GM21737 (cell line): Measurements from ENCODE around the gene OPCML.

ENCODE experiments used
- ATAC-seq: cut with Tn5 transposase; IDR thresholded peaks from one replicate; pipeline ENCODE4 v1.9.1; 2021; ENCODE audit warnings: mild to moderate bottlenecking, moderate library complexity; ENCODE audit not compliant: unreplicated experiment

The OPCML gene

GRCh38 chr11:133531971-133532651, at the start of gene OPCML:
Gene OPCML, minus strand, starts transcription at chr11:133532501.
- no peak for ATAC-seq

DNA sequence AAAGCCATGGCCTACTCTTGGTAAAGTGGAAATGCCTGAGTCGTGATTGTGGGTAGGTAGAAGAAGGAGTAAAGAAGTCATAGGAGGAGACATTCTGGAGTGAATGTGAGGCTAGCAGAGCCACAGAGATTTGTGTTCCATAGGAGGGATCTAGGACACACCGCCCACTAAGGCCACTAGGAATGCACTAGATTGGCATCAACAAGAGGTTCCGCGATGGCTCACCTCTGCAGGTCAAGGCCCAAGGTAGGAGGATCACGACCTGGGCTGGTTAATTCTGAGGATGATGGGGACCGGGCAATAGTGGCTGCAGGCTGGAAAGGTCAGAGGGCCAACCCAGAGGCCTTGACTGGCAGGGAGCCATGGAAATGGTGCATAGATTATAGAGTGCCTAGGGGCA, 48.8 kb upstream of the OPCML start:
- no peak for ATAC-seq

DNA sequence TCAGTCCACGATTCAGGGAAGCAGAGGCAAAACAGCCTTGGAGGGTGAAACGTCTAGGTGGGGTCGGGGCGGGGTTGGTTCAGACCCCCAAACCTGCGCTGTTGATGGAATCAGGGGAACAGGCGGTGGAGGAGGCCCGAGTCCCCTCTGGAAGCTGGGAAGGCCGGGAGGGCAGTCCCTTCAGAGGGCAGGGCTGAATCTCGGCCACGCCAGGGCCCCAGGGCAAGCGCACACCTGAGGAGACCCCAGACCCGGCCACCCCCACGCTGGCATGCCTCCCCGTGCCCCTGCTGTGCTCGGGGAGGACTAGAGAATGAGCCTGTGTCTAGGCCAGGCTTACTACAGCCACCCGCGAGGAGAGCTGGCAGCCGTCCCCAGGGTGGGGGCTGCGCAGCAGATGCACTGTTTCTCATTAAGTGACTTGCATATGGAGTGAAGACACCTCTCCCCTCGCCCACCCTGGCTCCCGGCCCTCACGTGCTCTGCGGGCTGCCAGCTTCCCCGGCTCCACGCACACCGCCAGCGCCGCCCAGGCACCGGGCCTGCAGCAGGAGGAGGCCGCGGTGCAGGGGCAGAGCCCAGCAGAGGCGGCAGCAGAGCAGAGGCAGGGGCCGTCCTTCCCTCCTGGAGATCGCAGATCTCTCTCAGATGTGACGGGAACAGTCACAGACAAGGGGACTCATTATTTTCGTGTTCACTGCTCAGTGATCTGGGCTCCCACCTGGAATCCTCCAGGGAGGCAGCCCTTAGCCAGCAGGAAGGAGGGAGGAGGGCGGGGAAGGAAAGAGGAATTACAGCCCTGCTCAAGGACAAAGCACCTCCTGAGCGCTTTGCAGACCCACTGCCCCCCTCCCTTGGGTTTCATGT, 47.1 kb upstream of the OPCML start:
- ATAC-seq, result no peak

DNA sequence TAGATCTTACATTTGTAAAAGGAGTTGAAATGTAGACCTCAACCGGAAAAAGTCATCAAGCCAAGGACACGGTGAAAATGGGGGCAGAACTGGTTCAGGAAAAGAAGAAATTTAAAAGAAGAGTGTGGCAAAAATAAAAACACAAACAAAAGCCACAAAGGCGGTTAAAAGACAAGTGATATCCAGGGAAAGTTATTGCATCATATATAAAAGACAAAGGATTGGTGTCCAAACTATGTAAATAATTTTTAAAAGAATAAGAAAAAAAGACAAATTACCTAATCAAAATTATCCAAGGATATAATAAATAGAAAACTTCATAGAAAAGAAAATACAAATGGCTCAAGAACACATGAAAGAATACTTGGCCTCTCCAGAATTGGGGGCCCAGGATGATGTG, 45.1 kb upstream of the OPCML start:
- ATAC-seq, result no peak

- no peak for ATAC-seq
These were observed 44.0 kb upstream of the OPCML start for GRCh38 chr11:133576351-133576750.

DNA sequence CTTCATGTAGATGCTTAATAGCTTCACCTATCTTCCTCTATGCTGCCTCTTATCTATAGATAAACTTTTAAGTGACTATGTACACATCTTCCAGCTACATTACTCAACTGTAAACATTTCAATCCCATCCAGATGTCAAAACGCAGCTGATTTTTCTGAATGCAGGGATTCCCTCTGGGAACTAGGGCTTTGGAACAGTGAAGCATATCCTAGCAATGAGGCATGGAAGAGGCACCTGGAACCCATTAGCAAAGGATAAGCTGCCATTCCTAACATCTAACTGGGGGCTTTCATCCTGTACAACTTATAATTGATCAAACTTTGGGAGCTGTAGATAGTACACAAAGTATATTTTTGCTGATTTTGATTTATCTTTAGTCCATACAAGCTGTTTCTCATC, 40.8 kb upstream of the OPCML start:
- no peak for ATAC-seq

GRCh38 chr11:133570376-133570775, 38.1 kb upstream of the OPCML start:
- ATAC-seq, result no peak

DNA sequence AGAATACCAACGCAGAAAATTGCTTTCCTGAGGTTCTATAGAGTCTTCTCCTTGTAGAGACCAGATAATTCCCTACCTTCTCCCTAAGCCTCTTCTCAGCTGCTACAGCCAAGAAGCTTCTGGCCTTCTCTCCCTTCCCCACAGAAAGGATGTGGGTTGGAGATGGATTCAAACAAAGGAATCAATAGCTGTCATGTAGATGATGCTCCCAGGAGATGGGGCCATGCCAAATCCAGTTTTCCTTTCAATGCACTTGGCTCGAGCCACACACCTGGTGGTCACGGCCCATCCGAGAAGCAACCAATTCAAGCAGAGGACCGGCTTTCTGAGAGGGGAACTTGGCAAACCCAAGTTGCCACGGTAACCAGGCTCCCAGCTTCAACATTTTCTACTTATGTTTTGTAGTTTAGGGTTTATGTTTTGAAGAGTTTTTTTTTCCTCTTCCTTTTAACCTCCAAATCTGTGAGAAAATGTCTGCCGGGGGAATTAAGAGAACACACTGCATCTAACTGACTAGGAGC, 31.3 kb upstream of the OPCML start:
- ATAC-seq, result no peak

DNA sequence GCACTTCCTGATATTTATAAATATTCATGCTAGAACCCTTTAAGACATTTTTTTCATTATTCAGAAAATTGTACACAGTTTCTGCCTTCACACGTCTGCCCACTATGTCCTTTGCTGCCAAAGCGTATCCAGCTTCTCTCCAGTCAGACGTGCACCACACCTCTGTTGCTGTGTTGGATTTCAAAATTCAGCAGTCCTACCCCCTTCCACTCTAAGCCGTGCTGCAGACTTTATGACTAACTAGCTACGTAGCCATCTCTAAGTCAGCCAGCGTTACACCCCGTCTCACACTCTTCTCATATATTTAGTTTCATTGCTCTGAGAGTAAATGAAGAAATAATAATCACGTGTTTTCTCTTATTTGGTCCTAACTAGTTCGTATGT, 28.2 kb upstream of the OPCML start:
- ATAC-seq, result no peak

GRCh38 chr11:133559833-133560471, 27.7 kb upstream of the OPCML start:
- no peak for ATAC-seq

- no peak for ATAC-seq
These were observed 27.1 kb upstream of the OPCML start for GRCh38 chr11:133559382-133559781.

GRCh38 chr11:133555034-133555433, 22.7 kb upstream of the OPCML start:
- no peak for ATAC-seq

GRCh38 chr11:133553885-133554740, 21.8 kb upstream of the OPCML start:
- no peak for ATAC-seq

DNA sequence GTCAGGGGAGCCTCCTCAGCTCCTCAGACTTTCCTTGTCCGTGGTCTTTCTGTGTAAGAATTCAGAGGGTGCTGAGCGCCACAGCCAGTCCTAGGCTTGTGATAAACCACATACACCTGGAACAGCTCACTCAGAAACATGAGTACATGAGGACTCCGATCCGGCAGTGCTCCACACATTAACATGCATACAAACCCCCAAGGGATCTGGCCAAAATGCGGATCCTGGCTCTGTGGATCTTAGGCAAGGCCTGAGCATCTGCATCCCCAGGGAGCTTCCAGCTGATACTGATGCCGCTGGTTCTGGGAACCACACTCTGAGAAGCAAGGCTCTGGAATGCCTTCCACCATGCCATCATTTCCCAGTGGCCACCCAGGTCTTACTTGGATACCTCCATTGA, 20.6 kb upstream of the OPCML start:
- ATAC-seq, result no peak

- ATAC-seq, result no peak
These were observed 18.8 kb upstream of the OPCML start for GRCh38 chr11:133551064-133551463.

GRCh38 chr11:133549826-133550225, 17.5 kb upstream of the OPCML start:
- no peak for ATAC-seq

GRCh38 chr11:133548641-133549040, 16.3 kb upstream of the OPCML start:
- no peak for ATAC-seq

DNA sequence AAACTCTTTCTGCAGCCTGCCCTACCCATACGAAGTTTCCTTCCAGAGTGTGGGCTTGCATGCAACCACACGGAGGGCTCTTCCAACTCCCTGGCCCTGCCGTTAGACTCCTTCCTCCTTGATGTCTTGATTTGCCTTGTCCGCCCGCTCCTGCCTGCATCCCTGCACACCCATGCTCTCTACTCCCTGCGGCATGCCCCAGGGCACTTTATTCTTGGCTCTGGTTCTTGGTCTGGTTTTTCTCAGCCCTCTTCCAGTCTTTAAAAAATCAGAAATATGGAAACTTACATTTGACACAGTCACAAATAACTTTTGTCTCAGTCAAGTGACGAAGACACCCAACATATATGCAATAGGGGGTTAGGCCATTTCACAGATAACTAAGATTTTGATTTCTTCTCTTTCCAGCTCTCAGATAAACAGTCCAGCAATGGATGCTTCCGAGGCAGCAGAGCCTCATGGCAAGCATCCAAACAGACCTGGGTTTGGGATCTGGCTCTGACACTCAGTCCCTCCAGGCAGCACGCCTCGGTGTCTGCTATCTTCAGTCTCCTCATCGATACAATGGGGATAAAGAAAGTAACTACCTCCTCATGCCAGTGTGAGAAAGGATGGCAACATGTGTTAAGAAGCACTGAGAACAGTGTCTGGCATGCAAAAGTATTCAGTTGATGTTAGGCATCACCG, 15.7 kb upstream of the OPCML start:
- ATAC-seq, result no peak

DNA sequence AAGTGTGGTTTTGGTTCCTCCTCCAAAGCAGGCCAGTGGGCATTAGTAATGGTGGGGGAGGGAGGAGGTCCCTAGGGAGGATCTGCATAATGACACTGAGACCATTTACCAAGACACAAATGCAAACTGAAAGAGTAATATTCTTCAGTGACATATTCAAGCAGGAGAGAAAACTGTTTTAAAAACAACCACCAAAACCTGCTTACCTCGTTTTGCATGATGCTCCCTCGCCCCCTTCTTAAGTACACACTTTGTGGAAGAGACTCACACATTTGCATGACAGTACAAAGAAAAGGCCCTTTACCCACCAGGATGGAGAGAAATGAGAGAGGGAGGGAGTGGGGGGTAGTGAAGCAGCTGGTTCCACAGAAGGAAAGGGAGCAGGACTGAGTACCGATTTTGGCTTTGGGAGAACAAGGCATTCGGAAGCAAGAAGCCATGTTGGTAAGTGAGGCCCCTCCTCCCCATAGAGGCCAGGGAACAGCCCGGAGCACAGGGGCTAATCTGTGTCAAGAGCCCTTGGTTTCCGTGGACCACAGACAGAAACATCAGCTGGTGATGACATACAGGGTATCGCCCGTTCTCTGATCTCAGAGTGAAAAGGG, 13.0 kb upstream of the OPCML start:
- ATAC-seq, result no peak

DNA sequence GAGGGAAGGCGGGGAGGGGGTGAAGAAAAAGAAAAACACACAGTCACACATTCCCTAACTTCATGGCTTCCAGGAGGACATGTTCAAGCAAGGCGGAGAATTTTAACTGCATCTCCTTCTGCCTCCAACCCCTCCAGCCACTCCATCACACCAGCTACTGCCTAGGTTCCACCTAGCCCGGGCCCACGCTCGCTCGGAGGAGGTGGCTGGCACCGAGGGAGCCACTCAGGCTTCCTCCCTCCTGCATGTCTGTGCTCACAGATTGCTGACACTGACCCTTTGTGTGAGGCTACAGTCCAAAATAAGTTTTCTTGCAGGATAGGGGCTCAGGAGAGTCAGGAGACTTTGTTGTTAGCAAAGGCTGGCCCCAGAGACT, 9.4 kb upstream of the OPCML start:
- ATAC-seq, result no peak
